AG04449 (cell line): ENCODE data around the gene RIPK3.
"Not testable (repeated sequence)": the region's sequence is repeated elsewhere in the genome, so short reads cannot be mapped to it uniquely, and the experiment has no call there.

Experiments
- CTCF ChIA-PET: fragments of 350-600 bp; formaldehyde crosslinking; extraction: SDS; loops from one replicate; lab custom pipeline; 2021; ENCODE audit warnings: antibody characterized with exemption; lab: Yijun Ruan, JAX
- POLR2A ChIA-PET: fragments of 400-600, 350-600 bp; formaldehyde crosslinking; extraction: SDS; loops from one replicate; lab custom pipeline; 2020; ENCODE audit warnings: antibody characterized with exemption, inconsistent platforms; lab: Yijun Ruan, JAX
- DNase-seq: peaks from one replicate; pipeline ENCODE4 v3.0.0-alpha.2; 2010; ENCODE audit warnings: low read depth, low spot score
- H3K4me3 ChIP-seq: 2 replicates; pipeline ENCODE4 v1.5.1; 2011; ENCODE audit warnings: low read depth, mild to moderate bottlenecking, control low read depth, low read length
- TF ChIP-seq, protein P1 (sequence below): IDR thresholded peaks from one replicate; pipeline ENCODE4 v1.5.1; 2011; ENCODE audit warnings: mild to moderate bottlenecking, moderate library complexity, low read length, control low read depth, inconsistent platforms; ENCODE audit not compliant: insufficient read depth; ENCODE audit errors: missing control alignments

RIPK3 gene

GRCh38 chr14:24339284-24340151, at the start of gene RIPK3:
Gene RIPK3 (minus strand): TSS chr14:24339991. CDS start chr14:24339826, 165 bp downstream.
- no peak for DNase-seq
- POLR2A ChIA-PET: interaction anchor here (0.8 kb wide), 1 partner anchor 37 kb away, joined by 3 read pairs; no protein-coding TSS in a partner anchor
- CTCF ChIA-PET: interaction anchor here (0.6 to 37.5 kb wide), 8 partner anchors 8 to 97 kb away, joined by 3 to 1633 read pairs (median 18); partner anchors contain the start of genes CBLN3, CIDEB, DHRS1 and KHNYN
- H3K4me3 ChIP-seq: peak within 1 kb of the TSS; percentile 41
- TF ChIP-seq, protein P1, sequence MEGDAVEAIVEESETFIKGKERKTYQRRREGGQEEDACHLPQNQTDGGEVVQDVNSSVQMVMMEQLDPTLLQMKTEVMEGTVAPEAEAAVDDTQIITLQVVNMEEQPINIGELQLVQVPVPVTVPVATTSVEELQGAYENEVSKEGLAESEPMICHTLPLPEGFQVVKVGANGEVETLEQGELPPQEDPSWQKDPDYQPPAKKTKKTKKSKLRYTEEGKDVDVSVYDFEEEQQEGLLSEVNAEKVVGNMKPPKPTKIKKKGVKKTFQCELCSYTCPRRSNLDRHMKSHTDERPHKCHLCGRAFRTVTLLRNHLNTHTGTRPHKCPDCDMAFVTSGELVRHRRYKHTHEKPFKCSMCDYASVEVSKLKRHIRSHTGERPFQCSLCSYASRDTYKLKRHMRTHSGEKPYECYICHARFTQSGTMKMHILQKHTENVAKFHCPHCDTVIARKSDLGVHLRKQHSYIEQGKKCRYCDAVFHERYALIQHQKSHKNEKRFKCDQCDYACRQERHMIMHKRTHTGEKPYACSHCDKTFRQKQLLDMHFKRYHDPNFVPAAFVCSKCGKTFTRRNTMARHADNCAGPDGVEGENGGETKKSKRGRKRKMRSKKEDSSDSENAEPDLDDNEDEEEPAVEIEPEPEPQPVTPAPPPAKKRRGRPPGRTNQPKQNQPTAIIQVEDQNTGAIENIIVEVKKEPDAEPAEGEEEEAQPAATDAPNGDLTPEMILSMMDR: no peak

GRCh38 chr14:24389226-24389848, 49.5 kb upstream of the RIPK3 start:
- TF ChIP-seq, protein P1: no peak
- H3K4me3 ChIP-seq: no peak overlapping the region
- ChIA-PET CTCF (interaction anchor here (1.2 to 3.2 kb wide), 7 partner anchors 10 to 56 kb away, joined by 3 to 15 read pairs (median 7); partner anchors contain the start of genes ADCY4 and NYNRIN), POLR2A (interaction anchor here (0.6 to 1.0 kb wide), 2 partner anchors 9 to 23 kb away, joined by 3 to 4 read pairs; no protein-coding TSS in a partner anchor)
- no peak for DNase-seq

DNA sequence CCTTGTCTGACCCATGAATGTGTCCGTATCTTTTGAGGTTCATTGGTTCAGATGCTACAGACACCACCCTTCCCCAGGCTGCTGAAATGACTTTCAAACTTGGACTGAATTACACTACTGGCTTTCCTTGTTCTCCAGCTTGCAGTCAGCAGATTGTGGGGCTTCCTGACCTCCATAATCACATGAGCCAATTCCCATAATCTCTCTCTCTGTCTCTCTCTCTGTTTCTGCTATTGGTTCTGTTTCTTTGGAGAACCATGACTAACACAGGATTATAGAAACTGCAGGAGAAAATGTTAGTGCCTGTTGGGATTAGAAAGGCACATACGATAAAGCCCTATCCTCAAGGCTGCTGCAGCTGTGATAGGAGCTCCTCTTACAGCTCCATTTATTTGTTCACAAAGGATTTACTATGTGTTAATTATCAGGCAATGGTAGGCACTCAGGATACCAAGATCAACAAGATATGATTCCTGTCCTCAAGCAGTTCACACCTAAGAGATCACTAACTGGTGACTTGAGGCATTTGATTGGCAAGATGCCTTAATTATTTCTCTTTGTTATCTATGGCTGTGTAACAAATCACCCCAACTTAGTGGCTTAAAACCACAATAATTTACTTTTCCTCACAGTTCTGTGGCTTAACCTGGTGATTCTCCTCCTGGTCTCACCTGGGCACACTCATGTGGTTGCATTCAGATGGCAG, 48.8 kb upstream of the RIPK3 start:
- no peak overlapping the region for H3K4me3 ChIP-seq
- no peak for DNase-seq
- ChIA-PET POLR2A (interaction anchor here (0.6 to 1.0 kb wide), 3 partner anchors 9 to 22 kb away, joined by 3 to 4 read pairs (median 3); no protein-coding TSS in a partner anchor), CTCF (interaction anchor here (1.0 to 3.2 kb wide), 5 partner anchors 9 to 58 kb away, joined by 4 to 15 read pairs (median 11); partner anchors contain the start of gene ADCY4)
- TF ChIP-seq, protein P1: no peak

- CTCF ChIA-PET: interaction anchor here (0.6 to 1.7 kb wide), 2 partner anchors 8 to 55 kb away, joined by 3 to 7 read pairs; no protein-coding TSS in a partner anchor
These were observed 47.8 kb upstream of the RIPK3 start for GRCh38 chr14:24387579-24387978.

DNA sequence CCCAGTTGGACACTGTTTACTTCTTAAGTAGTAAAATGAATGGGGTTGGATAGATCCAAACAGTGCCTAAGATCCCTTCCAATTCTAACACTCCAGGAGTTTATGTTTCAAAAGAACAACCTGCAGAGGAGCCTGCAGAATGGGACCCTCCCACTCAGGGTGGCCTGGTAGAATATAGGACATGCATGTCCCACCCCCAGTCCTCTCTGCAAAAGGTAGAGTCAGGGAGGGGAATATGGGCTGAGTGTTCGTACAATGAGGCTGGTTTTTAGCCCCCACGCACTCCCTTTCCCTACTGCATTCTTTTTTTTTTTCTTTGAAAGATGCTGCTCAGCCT, 47.2 kb upstream of the RIPK3 start:
- ChIA-PET POLR2A (no interaction called here), CTCF (interaction anchor here (1.7 kb wide), 1 partner anchor 8 kb away, joined by 7 read pairs; no protein-coding TSS in a partner anchor)
- no peak overlapping the region for H3K4me3 ChIP-seq
- no peak for DNase-seq
- TF ChIP-seq, protein P1: no peak

More at GRCh38 chr14:24387579-24387978, 47.8 kb upstream of the RIPK3 start:
- DNase-seq, H3K4me3 ChIP-seq: not testable (repeated sequence)
- POLR2A ChIA-PET: interaction anchor here (0.9 kb wide), 1 partner anchor 8 kb away, joined by 3 read pairs; no protein-coding TSS in a partner anchor

DNA sequence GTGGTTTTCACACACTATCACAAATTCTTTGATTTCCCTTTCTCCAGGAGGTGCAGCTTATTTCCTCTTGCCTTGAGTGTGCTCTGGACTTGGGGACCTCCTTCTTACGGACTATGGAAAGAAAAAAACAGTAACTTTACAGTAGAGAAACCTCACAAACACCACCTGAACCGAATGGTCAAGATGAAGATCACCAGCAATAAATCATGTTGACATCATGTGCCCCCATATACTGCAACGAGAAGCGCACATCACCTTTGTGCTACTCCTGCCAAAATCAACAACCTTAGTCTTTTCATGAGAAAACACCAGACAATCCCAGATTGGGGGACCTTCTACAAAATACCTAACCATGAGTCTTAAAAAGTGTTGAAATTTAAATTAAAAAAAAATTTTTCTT, 45.7 kb upstream of the RIPK3 start:
- ChIA-PET CTCF (interaction anchor here (0.9 to 1.0 kb wide), 2 partner anchors 13 to 46 kb away, joined by 3 to 5 read pairs; partner anchors contain the start of gene NYNRIN), POLR2A (no interaction called here)
- no peak overlapping the region for H3K4me3 ChIP-seq
- no peak for DNase-seq
- TF ChIP-seq, protein P1: no peak
